ENCODE data around the gene ST6GALNAC5. TPM values are rescaled to one million over a fixed set of nuclear protein-coding genes. Genes with fewer than 3 reads are reported as not detected.

Gene ST6GALNAC5
- total RNA-seq, 2 experiments from 2014 or later = not detected

GRCh38 chr1:77064246-77064645, 197.0 kb downstream of the ST6GALNAC5 start:
- POLR2A ChIA-PET = no interaction called here
- H3K4me1 Mint-ChIP-seq = no peaks in the 10 kb centered on the region
- H3K9me3 Mint-ChIP-seq = no peaks in the 10 kb centered on the region
- no peak overlapping the region for H3K27ac Mint-ChIP-seq
- CTCF ChIA-PET = no interaction called here
- DNase-seq = no peak
- peaks cover 4% of the 10 kb centered on the region for H3K27me3 Mint-ChIP-seq
- H3K36me3 Mint-ChIP-seq (ENCODE audit: low read depth) = no peaks in the 10 kb centered on the region
- H3K4me3 Mint-ChIP-seq = no peak overlapping the region

- no peaks in the 10 kb centered on the region for H3K9me3 Mint-ChIP-seq
- H3K4me1 Mint-ChIP-seq = no peaks in the 10 kb centered on the region
- ChIA-PET CTCF (no interaction called here), POLR2A (no interaction called here)
- no peak for DNase-seq
- no peak overlapping the region for H3K4me3 Mint-ChIP-seq
- no peak overlapping the region for H3K27ac Mint-ChIP-seq
- peaks cover 2% of the 10 kb centered on the region for H3K27me3 Mint-ChIP-seq
- no peaks in the 10 kb centered on the region for H3K36me3 Mint-ChIP-seq (ENCODE audit: low read depth)
These were observed 198.5 kb downstream of the ST6GALNAC5 start for GRCh38 chr1:77065693-77066342.

DNA sequence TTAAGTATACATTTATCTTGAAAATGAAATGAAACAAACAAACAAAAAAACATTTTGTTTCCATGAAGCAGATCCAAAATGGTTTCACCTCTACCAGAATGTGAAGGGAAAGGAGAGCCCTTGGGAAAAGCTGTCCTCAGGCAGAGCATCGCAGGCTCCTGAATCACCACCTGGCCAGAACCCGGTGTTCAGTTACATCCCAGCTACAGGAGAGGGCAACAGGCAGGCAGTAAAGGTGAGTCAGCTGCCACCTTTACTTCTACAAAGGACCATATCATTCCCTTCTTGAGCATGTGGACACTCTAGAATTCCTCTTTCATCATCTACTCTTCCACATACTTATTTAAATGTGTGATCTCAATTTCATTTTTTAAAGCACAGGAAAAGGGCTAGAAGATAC, 200.7 kb downstream of the ST6GALNAC5 start:
- no peaks in the 10 kb centered on the region for H3K36me3 Mint-ChIP-seq (ENCODE audit: low read depth)
- H3K27ac Mint-ChIP-seq = no peak overlapping the region
- H3K4me1 Mint-ChIP-seq = no peaks in the 10 kb centered on the region
- H3K9me3 Mint-ChIP-seq = no peaks in the 10 kb centered on the region
- ChIA-PET POLR2A (no interaction called here), CTCF (no interaction called here)
- H3K4me3 Mint-ChIP-seq = no peak overlapping the region
- H3K27me3 Mint-ChIP-seq = peaks cover 2% of the 10 kb centered on the region
- DNase-seq = no peak

DNA sequence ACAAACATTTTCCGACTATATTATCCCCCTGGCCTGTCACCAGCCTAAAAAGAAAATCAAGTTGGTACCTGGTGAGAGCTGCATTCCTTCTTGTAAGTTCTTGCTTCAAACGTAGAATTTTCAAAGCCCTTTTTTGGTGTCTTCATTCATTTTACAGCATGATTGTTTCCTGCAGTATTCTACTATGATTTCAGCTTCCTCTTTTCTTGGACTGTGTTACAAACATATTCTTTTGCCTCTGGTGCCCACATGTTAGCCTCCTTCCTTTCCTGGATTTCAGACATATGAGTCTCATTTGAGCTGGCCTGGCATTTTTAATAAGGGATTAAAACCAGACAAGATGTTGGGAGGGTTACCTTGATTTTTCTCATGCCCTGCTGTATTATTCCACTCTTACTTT, 209.5 kb downstream of the ST6GALNAC5 start:
- CTCF ChIA-PET = no interaction called here
- Mint-ChIP-seq H3K4me3 (no peak overlapping the region), H3K27me3 (peaks cover 2% of the 10 kb centered on the region), H3K27ac (no peak overlapping the region), H3K9me3 (no peaks in the 10 kb centered on the region), H3K36me3 (ENCODE audit: low read depth) (no peaks in the 10 kb centered on the region), H3K4me1 (no peaks in the 10 kb centered on the region)
- POLR2A ChIA-PET = no interaction called here
- no peak for DNase-seq

DNA sequence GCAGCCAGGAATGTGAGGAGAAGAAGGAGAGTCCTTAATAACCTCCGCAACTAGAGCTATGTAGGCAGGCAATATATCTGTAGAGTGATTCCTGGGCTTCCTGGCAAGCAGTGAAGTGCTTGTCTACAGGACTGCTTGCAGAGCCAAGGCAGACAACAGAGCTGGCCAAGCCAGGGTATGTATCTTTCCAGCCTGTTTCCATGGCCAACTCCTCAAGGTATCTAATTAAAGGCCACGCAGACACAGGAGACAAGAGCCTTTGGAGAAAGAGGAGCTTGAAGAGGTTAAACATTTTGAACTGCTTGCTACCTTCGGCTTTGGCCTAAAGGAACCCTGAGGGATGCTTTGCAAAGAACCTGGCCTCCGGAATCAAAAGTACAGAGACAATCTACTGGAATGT, 214.6 kb downstream of the ST6GALNAC5 start:
- Mint-ChIP-seq H3K4me3 (no peak overlapping the region), H3K4me1 (no peaks in the 10 kb centered on the region), H3K27ac (no peak overlapping the region), H3K9me3 (no peaks in the 10 kb centered on the region), H3K36me3 (ENCODE audit: low read depth) (no peaks in the 10 kb centered on the region), H3K27me3 (no peaks in the 10 kb centered on the region)
- ChIA-PET POLR2A (no interaction called here), CTCF (no interaction called here)
- DNase-seq = no peak

DNA sequence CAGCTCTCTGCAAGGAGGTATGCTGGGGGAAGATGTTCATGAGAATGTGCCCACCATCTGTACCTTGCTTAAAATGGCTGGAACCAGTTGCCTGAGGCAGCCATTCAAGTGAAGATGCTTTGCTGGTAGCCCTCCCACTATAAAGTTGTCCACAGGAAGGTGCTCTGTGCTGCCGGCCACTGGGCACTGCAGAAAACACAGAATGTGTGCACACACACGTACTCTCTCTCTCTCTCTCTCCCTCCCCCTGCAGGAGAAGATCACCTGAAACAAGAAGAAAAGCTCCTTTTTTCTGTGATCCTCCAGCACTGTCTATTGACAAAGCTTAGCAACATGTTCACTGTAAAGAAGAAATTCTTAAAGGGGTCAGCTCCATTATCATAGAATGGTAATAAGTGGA, 217.2 kb downstream of the ST6GALNAC5 start:
- no peak overlapping the region for H3K4me3 Mint-ChIP-seq
- no peak for DNase-seq
- ChIA-PET CTCF (no interaction called here), POLR2A (no interaction called here)
- no peaks in the 10 kb centered on the region for H3K4me1 Mint-ChIP-seq
- no peaks in the 10 kb centered on the region for H3K9me3 Mint-ChIP-seq
- no peaks in the 10 kb centered on the region for H3K27me3 Mint-ChIP-seq
- H3K36me3 Mint-ChIP-seq (ENCODE audit: low read depth) = no peaks in the 10 kb centered on the region
- H3K27ac Mint-ChIP-seq = no peak overlapping the region

DNA sequence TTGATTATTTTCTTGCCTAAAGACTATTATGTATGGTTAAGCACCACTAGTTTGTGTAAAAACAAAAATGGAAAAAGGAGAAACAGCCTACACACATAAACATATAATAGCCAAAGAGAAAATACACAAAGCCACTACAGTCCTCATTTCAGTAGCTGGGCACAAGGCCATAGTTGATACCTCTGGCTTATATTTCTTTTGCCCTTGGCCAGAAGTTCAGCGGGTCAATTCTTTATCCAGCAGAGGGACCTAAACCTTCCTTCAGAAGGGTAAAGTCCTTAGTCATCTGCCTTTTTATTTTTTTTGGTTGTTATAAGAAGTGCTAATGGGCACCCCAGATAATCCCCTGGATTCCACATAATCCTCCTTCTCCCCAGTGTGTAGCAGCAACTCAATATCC, 217.8 kb downstream of the ST6GALNAC5 start:
- no peaks in the 10 kb centered on the region for H3K27me3 Mint-ChIP-seq
- no peaks in the 10 kb centered on the region for H3K36me3 Mint-ChIP-seq (ENCODE audit: low read depth)
- POLR2A ChIA-PET = no interaction called here
- DNase-seq = no peak
- no peak overlapping the region for H3K4me3 Mint-ChIP-seq
- H3K27ac Mint-ChIP-seq = no peak overlapping the region
- H3K9me3 Mint-ChIP-seq = no peaks in the 10 kb centered on the region
- no peaks in the 10 kb centered on the region for H3K4me1 Mint-ChIP-seq
- CTCF ChIA-PET = no interaction called here

- H3K4me1 Mint-ChIP-seq = no peaks in the 10 kb centered on the region
- H3K4me3 Mint-ChIP-seq = no peak overlapping the region
- H3K9me3 Mint-ChIP-seq = no peaks in the 10 kb centered on the region
- CTCF ChIA-PET = no interaction called here
- no peaks in the 10 kb centered on the region for H3K27me3 Mint-ChIP-seq
- H3K36me3 Mint-ChIP-seq (ENCODE audit: low read depth) = no peaks in the 10 kb centered on the region
- no peak for DNase-seq
- POLR2A ChIA-PET = no interaction called here
- no peak overlapping the region for H3K27ac Mint-ChIP-seq
These were observed 222.5 kb downstream of the ST6GALNAC5 start for GRCh38 chr1:77089756-77090155.

DNA sequence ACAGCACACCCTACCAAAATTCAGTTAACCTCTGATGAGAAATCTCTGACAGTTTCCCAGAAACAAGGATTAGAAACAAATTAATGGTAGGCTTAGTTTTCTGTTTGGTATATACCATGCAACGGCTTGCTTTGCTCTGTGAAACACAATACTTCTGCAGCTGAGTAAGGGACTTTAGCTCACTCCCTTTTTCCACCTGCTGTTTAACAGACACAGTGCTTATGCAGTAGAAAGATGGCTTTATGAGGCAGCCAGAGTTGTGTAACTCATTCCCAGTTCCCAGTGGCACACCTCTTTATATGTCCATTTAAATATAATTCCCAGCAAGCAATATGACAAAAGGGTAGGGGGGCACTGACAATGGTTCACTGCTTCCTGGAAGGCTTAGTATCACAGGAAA, 228.0 kb downstream of the ST6GALNAC5 start:
- Mint-ChIP-seq H3K27me3 (no peaks in the 10 kb centered on the region), H3K4me3 (no peak overlapping the region), H3K36me3 (ENCODE audit: low read depth) (no peaks in the 10 kb centered on the region), H3K27ac (no peak overlapping the region), H3K9me3 (no peaks in the 10 kb centered on the region), H3K4me1 (no peaks in the 10 kb centered on the region)
- ChIA-PET CTCF (no interaction called here), POLR2A (no interaction called here)
- DNase-seq = no peak

DNA sequence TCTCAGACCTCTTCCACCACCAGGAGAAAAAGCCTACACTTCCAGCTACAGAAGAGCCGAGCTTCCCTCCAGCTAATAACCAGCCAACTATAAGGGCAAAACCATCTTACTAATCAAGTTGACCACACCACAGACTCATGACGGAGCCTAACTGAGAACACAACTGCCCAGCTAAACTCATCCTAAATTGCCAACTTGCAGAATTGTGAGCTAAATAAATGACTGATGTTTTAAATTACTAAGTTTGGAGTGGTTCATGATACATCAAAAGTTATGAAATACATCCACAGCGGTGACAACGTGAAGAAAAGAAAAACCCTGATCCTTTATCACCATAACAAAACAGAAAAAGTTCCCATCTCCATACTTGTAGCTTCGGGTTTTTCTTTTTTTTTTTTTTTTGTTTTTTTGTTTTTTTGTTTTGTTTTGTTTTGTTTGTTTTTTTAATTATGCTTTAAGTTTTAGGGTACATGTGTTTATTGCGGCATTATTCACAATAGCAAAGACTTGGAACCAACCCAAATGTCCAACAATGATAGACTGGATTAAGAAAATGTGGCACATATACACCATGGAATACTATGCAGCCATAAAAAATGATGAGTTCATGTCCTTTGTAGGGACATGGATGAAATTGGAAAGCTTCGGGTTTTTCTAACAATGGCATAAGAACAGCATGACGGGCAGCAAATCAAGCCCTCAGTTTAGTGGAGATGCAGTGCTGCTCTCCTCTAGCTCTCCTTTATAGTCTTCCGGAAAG, 229.4 kb downstream of the ST6GALNAC5 start:
- POLR2A ChIA-PET = no interaction called here
- Mint-ChIP-seq H3K36me3 (ENCODE audit: low read depth) (no peaks in the 10 kb centered on the region), H3K4me3 (no peak overlapping the region), H3K9me3 (no peaks in the 10 kb centered on the region), H3K27me3 (no peaks in the 10 kb centered on the region), H3K27ac (no peak overlapping the region), H3K4me1 (no peaks in the 10 kb centered on the region)
- DNase-seq = no peak
- CTCF ChIA-PET = no interaction called here

- H3K27me3 Mint-ChIP-seq = no peaks in the 10 kb centered on the region
These were observed 233.6 kb downstream of the ST6GALNAC5 start for GRCh38 chr1:77100875-77101274.

DNA sequence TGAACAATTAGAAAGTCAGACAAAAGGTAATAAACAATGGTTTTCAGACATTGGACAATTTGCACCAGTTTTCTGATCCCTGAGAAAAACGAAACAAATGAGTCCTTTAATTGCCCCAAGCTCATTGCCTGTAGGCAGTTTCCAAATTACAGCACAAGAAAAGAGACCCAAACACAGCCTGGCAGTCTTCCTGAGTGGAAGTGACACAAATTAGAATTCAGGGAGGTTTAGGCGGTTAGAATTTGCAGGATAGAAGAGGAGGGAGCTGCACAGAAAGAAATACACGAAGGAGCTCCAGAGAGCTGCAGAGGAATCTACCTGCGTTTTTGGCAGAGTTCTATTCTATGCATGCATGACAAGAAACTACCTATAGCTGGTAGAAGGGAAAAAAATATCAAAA, 236.2 kb downstream of the ST6GALNAC5 start:
- Mint-ChIP-seq H3K4me1 (no peaks in the 10 kb centered on the region), H3K27ac (no peak overlapping the region), H3K27me3 (no peaks in the 10 kb centered on the region), H3K4me3 (no peak overlapping the region), H3K36me3 (ENCODE audit: low read depth) (no peaks in the 10 kb centered on the region), H3K9me3 (no peaks in the 10 kb centered on the region)
- DNase-seq = no peak
- CTCF ChIA-PET = interaction anchor here (0.6 kb wide), 2 partner anchors 23 to 684 kb away, joined by 3 read pairs; no protein-coding TSS in a partner anchor
- POLR2A ChIA-PET = no interaction called here

More at GRCh38 chr1:77100875-77101274, 233.6 kb downstream of the ST6GALNAC5 start:
- CTCF ChIA-PET = no interaction called here
- POLR2A ChIA-PET = no interaction called here
- DNase-seq = no peak
- Mint-ChIP-seq H3K4me1 (no peaks in the 10 kb centered on the region), H3K36me3 (ENCODE audit: low read depth) (no peaks in the 10 kb centered on the region), H3K9me3 (no peaks in the 10 kb centered on the region), H3K4me3 (no peak overlapping the region), H3K27ac (no peak overlapping the region)

DNA sequence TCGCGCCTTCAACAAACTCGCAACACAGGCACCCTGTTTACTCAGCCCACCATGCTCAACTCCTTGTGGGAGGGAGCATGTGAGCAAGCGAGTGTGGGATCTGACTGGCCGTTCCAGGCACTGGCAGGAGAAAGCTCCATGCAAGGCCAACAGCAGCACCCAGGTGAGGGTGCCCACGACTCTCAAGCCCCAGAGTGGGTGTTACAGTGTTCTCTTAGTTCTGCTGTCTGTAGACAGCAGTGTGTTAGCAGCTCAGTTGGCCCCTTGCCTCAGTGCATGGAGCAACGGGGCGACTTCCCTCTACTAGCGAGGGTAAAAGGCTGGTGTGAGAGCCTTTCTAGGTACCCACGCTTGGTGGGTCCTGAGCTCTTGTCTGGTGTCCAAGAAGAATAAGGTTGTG, 237.4 kb downstream of the ST6GALNAC5 start:
- H3K27ac Mint-ChIP-seq = no peak overlapping the region

More for the DNA sequence above, 237.4 kb downstream of the ST6GALNAC5 start:
- no peaks in the 10 kb centered on the region for H3K27me3 Mint-ChIP-seq
- CTCF ChIA-PET = no interaction called here
- peaks cover 3% of the 10 kb centered on the region for H3K36me3 Mint-ChIP-seq (ENCODE audit: low read depth)
- no peak for DNase-seq
- H3K9me3 Mint-ChIP-seq = no peaks in the 10 kb centered on the region
- POLR2A ChIA-PET = no interaction called here
- H3K4me1 Mint-ChIP-seq = no peaks in the 10 kb centered on the region
- no peak overlapping the region for H3K4me3 Mint-ChIP-seq
